ENCODE data around the gene CCDC152. TPM values are rescaled to one million over a fixed set of nuclear protein-coding genes. Genes with fewer than 3 reads are reported as not detected.

The CCDC152 gene
- polyA plus RNA-seq, 1 donor (not counting 4 experiments of a cell fraction or from before 2014, with no cell fraction given): 0.71 TPM

DNA sequence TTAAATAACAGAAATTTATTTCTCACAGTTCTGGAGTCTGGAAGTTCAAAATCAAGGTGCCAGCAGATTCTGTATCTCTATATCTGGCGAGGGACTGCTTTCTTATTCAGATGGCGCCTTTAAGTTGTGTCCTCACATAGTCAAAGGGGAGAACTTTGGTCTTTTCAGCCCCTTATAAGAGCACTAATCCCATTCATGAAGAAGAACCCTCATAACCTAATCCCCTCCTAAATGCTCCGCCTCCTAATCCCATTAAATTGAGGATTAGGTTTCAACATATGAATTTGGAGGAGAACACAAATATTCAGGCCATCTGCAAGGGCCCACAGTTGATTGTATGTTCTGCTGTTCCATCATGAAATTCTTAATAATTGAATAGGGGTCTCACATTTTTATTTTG, 10.8 kb upstream of the CCDC152 start:
- Histone ChIP-seq H3K4me1 (ENCODE audit: control insufficient read depth, extremely low read depth, insufficient read depth, low read length) (no peaks in the 10 kb centered on the region), H3K4me2 (ENCODE audit: control insufficient read depth, extremely low read depth, insufficient read depth, low read depth, low read length) (no peak overlapping the region), H2AFZ (ENCODE audit: control insufficient read depth, low read length) (no peak overlapping the region), H3K9me3 (ENCODE audit: control insufficient read depth, low read depth, low read length) (no peaks in the 10 kb centered on the region), H3K9ac (ENCODE audit: control insufficient read depth, extremely low read depth, insufficient read depth, low read length) (no peak overlapping the region), H4K20me1 (ENCODE audit: control insufficient read depth, extremely low read depth, insufficient read depth, low read length) (no peaks in the 10 kb centered on the region), H3K36me3 (ENCODE audit: control insufficient read depth in 2 of 2, extremely low read depth in 1 of 2, insufficient read depth in 2 of 2, low read length in 2 of 2) (no peaks in the 10 kb centered on the region), H3K9me1 (ENCODE audit: control insufficient read depth, extremely low read depth, insufficient read depth, low read length) (no peaks in the 10 kb centered on the region), H3K4me3 (ENCODE audit: control insufficient read depth in 2 of 3, extremely low read depth in 1 of 3, insufficient read depth in 2 of 3, low read depth in 1 of 3, low read length in 3 of 3) (no peak overlapping the region), H3K27ac (ENCODE audit: control insufficient read depth, insufficient read depth, low read length) (no peak overlapping the region), H3K27me3 (ENCODE audit: control insufficient read depth, extremely low read depth, insufficient read depth, low read length) (no peaks in the 10 kb centered on the region), H3K79me2 (ENCODE audit: control insufficient read depth, insufficient read depth, low read length) (no peaks in the 10 kb centered on the region)
- FAIRE-seq: no peak
- dilution Hi-C loops (cut with MboI; ENCODE audit: extremely low pct_ligation_motif_present, low sequenced_read_pairs): no loop called here
- TF ChIP-seq, protein P1, sequence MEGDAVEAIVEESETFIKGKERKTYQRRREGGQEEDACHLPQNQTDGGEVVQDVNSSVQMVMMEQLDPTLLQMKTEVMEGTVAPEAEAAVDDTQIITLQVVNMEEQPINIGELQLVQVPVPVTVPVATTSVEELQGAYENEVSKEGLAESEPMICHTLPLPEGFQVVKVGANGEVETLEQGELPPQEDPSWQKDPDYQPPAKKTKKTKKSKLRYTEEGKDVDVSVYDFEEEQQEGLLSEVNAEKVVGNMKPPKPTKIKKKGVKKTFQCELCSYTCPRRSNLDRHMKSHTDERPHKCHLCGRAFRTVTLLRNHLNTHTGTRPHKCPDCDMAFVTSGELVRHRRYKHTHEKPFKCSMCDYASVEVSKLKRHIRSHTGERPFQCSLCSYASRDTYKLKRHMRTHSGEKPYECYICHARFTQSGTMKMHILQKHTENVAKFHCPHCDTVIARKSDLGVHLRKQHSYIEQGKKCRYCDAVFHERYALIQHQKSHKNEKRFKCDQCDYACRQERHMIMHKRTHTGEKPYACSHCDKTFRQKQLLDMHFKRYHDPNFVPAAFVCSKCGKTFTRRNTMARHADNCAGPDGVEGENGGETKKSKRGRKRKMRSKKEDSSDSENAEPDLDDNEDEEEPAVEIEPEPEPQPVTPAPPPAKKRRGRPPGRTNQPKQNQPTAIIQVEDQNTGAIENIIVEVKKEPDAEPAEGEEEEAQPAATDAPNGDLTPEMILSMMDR (optimal IDR thresholded peaks at IDR 0.05 in 1 of 3, IDR thresholded peaks at IDR 0.05 in 1 of 3, conservative IDR thresholded peaks at IDR 0.05 in 1 of 3; ENCODE audit: extremely low read depth in 1 of 3, insufficient read depth in 2 of 3, low read length in 3 of 3): no peak
- TF ChIP-seq EZH2 (IDR thresholded peaks at IDR 0.05; ENCODE audit: low read length): no peak
- no peak for DNase-seq (ENCODE audit: low read depth, low spot score)

- TF ChIP-seq, protein P1 (optimal IDR thresholded peaks at IDR 0.05 in 1 of 3, IDR thresholded peaks at IDR 0.05 in 1 of 3, conservative IDR thresholded peaks at IDR 0.05 in 1 of 3; ENCODE audit: extremely low read depth in 1 of 3, insufficient read depth in 2 of 3, low read length in 3 of 3): no peak
- Histone ChIP-seq H3K4me2 (ENCODE audit: control insufficient read depth, extremely low read depth, insufficient read depth, low read depth, low read length) (no peak overlapping the region), H3K79me2 (ENCODE audit: control insufficient read depth, insufficient read depth, low read length) (no peaks in the 10 kb centered on the region), H3K9ac (ENCODE audit: control insufficient read depth, extremely low read depth, insufficient read depth, low read length) (no peak overlapping the region), H3K4me3 (ENCODE audit: control insufficient read depth in 2 of 3, extremely low read depth in 1 of 3, insufficient read depth in 2 of 3, low read depth in 1 of 3, low read length in 3 of 3) (no peak overlapping the region), H3K27ac (ENCODE audit: control insufficient read depth, insufficient read depth, low read length) (no peak overlapping the region), H4K20me1 (ENCODE audit: control insufficient read depth, extremely low read depth, insufficient read depth, low read length) (no peaks in the 10 kb centered on the region), H3K9me3 (ENCODE audit: control insufficient read depth, low read depth, low read length) (no peaks in the 10 kb centered on the region), H3K27me3 (ENCODE audit: control insufficient read depth, extremely low read depth, insufficient read depth, low read length) (no peaks in the 10 kb centered on the region), H3K4me1 (ENCODE audit: control insufficient read depth, extremely low read depth, insufficient read depth, low read length) (no peaks in the 10 kb centered on the region), H2AFZ (ENCODE audit: control insufficient read depth, low read length) (no peak overlapping the region), H3K36me3 (ENCODE audit: control insufficient read depth in 2 of 2, extremely low read depth in 1 of 2, insufficient read depth in 2 of 2, low read length in 2 of 2) (no peaks in the 10 kb centered on the region), H3K9me1 (ENCODE audit: control insufficient read depth, extremely low read depth, insufficient read depth, low read length) (no peaks in the 10 kb centered on the region)
- DNase-seq (ENCODE audit: low read depth, low spot score) (no peak), FAIRE-seq (no peak)
- dilution Hi-C loops (cut with MboI; ENCODE audit: extremely low pct_ligation_motif_present, low sequenced_read_pairs): no loop called here
These were observed 7.6 kb upstream of the CCDC152 start for GRCh38 chr5:42749020-42749419.
